A549 (cell line): ENCODE measurements around the gene PRR23E. TPM values are rescaled to one million over a fixed set of nuclear protein-coding genes. Genes with fewer than 3 reads are reported as not detected.

Source experiments
- ATAC-seq, 2 experiments: fragments of 200-7000 bp in 1 of 2; fragments of >200 bp in 1 of 2; cut with Nextera tagmentation in 1 of 2; cut with Tn5 transposase in 1 of 2; 3 replicates each; pipeline versions ENCODE4 v1.8.0 to v1.9.1; 2018 to 2020; ENCODE audit warnings: mild to moderate bottlenecking in 1 of 2, moderate library complexity in 1 of 2
- CTCF ChIA-PET: fragments of 300-600 bp; sonication (Branson Sonifier 250); formaldehyde crosslinking; extraction: SDS; loops from one replicate; lab custom pipeline; 2021; ENCODE audit warnings: antibody characterized with exemption, inconsistent platforms; lab: Yijun Ruan, JAX
- POLR2A ChIA-PET: fragments of 350-600 bp; formaldehyde crosslinking; extraction: SDS; loops from one replicate; lab custom pipeline; 2021; ENCODE audit warnings: antibody characterized with exemption, inconsistent platforms; lab: Yijun Ruan, JAX
- DNase-seq, 2 experiments: peaks; one replicate each; pipeline versions ENCODE4 v3.0.0 to v3.0.0-alpha.2; 2011 to 2016; ENCODE audit warnings: low read depth in 1 of 2, low spot score in 1 of 2
- FAIRE-seq: peaks from 2 replicates; lab custom pipeline; 2011; peaks lifted over from hg19 to GRCh38; lab: Jason Lieb, UNC
- H3K27ac ChIP-seq, 2 experiments: fragments of >200 bp; sonication (Bioruptor Twin); formaldehyde crosslinking; 3 replicates each; pipeline ENCODE4 v1.5.1; 2016 to 2017
- H3K4me1 ChIP-seq: fragments of >200 bp; sonication (Bioruptor Twin); formaldehyde crosslinking; 3 replicates; pipeline ENCODE4 v1.6.1; 2016
- H3K4me2 ChIP-seq: fragments of >200 bp; sonication (Bioruptor Twin); formaldehyde crosslinking; 3 replicates; pipeline ENCODE4 v1.6.1; 2016
- H3K4me3 ChIP-seq: fragments of >200 bp; sonication (Bioruptor Twin); formaldehyde crosslinking; 3 replicates; pipeline ENCODE4 v1.5.1; 2016
- H3K9me3 ChIP-seq: fragments of >200 bp; sonication (Bioruptor Twin); formaldehyde crosslinking; 3 replicates; pipeline ENCODE4 v1.6.1; 2016
- ATOH8 ChIP-seq: fragments of 250-450 bp; sonication (Bioruptor Pico); IDR thresholded peaks from 2 replicates; pipeline ENCODE4 v1.5.0; 2020; ENCODE audit warnings: low read depth, mild to moderate bottlenecking, moderate library complexity
- BCL3 ChIP-seq: fragments of >200 bp; sonication (Bioruptor Twin); formaldehyde crosslinking; IDR thresholded peaks from 3 replicates; pipeline ENCODE4 v1.6.1; 2016
- EHF ChIP-seq: fragments of 250-450 bp; sonication (Bioruptor Pico); IDR thresholded peaks from 2 replicates; pipeline ENCODE4 v1.5.0; 2020; ENCODE audit warnings: mild to moderate bottlenecking
- EHMT2 ChIP-seq: fragments of 200-600 bp; sonication (generic); IDR thresholded peaks from 2 replicates; pipeline ENCODE4 v1.6.1; 2016; ENCODE audit warnings: antibody characterized with exemption, low read depth, mild to moderate bottlenecking, moderate library complexity
- FOSB ChIP-seq: fragments of 250-450 bp; sonication (Bioruptor Pico); IDR thresholded peaks from 2 replicates; pipeline ENCODE4 v1.5.0; 2020; ENCODE audit warnings: mild to moderate bottlenecking, moderate library complexity
- FOSL2 ChIP-seq, 2 experiments: fragments of 450-650 bp in 1 of 2; fragments of >200 bp in 1 of 2; sonication (Bioruptor Twin) in 1 of 2; formaldehyde crosslinking; IDR thresholded peaks; 2 replicates each; pipeline versions ENCODE4 v1.5.0 to v1.6.1; 2016 to 2020; ENCODE audit warnings: mild to moderate bottlenecking in 1 of 2, moderate library complexity in 1 of 2
- GATA3 ChIP-seq: IDR thresholded peaks from 2 replicates; pipeline ENCODE4 v1.6.1; 2012; ENCODE audit warnings: borderline replicate concordance
- HMGXB4 ChIP-seq: fragments of 250-450 bp; sonication (Bioruptor Pico); IDR thresholded peaks from 2 replicates; pipeline ENCODE4 v1.5.0; 2021; ENCODE audit warnings: mild to moderate bottlenecking, moderate library complexity, borderline replicate concordance
- HOXB13 ChIP-seq: fragments of 250-450 bp; sonication (Bioruptor Pico); IDR thresholded peaks from 2 replicates; pipeline ENCODE4 v1.5.0; 2020; ENCODE audit warnings: low read depth, mild to moderate bottlenecking, moderate library complexity
- HOXB5 ChIP-seq: fragments of 250-450 bp; sonication (Bioruptor Pico); IDR thresholded peaks from 2 replicates; pipeline ENCODE4 v1.5.0; 2020; ENCODE audit warnings: mild to moderate bottlenecking, moderate library complexity
- JUN ChIP-seq, 2 experiments: fragments of >200 bp; sonication (Bioruptor Twin); formaldehyde crosslinking; IDR thresholded peaks; 2 replicates in 1 of 2; 3 replicates in 1 of 2; pipeline ENCODE4 v1.6.1; 2016 to 2017
- KDM5A ChIP-seq: fragments of 200-600 bp; sonication (generic); IDR thresholded peaks from 2 replicates; pipeline ENCODE4 v1.6.1; 2016; ENCODE audit warnings: antibody characterized with exemption, mild to moderate bottlenecking
- MAFK ChIP-seq: fragments of 450-650 bp; IDR thresholded peaks from 2 replicates; pipeline ENCODE4 v1.6.1; 2014; ENCODE audit not compliant: partially characterized antibody
- MAX ChIP-seq: IDR thresholded peaks from 2 replicates; pipeline ENCODE4 v1.6.1; 2012
- MAZ ChIP-seq: fragments of 150-350 bp; IDR thresholded peaks from 2 replicates; pipeline ENCODE4 v1.6.1; 2014; ENCODE audit warnings: antibody characterized with exemption, low read depth, low read length, borderline replicate concordance
- NPAS2 ChIP-seq: fragments of 250-450 bp; sonication (Bioruptor Pico); IDR thresholded peaks from 2 replicates; pipeline ENCODE4 v1.8.0; 2022; ENCODE audit warnings: mild to moderate bottlenecking, moderate library complexity, borderline replicate concordance
- NR3C1 ChIP-seq: fragments of >200 bp; sonication (Bioruptor Twin); formaldehyde crosslinking; IDR thresholded peaks from 3 replicates; pipeline ENCODE4 v1.6.1; 2017
- PBX3 ChIP-seq: IDR thresholded peaks from 2 replicates; pipeline ENCODE4 v1.6.1; 2012
- POLR2AphosphoS2 ChIP-seq: conservative IDR thresholded peaks from 2 replicates; pipeline ENCODE4 v1.6.1; 2012; ENCODE audit warnings: low read length, improper control_type of control experiment, inconsistent platforms
- RAD21 ChIP-seq, 2 experiments: fragments of >200 bp in 1 of 2; sonication (Bioruptor Twin) in 1 of 2; formaldehyde crosslinking in 1 of 2; IDR thresholded peaks in 1 of 2; conservative IDR thresholded peaks in 1 of 2; 2 replicates in 1 of 2; 3 replicates in 1 of 2; pipeline ENCODE4 v1.6.1; 2012 to 2018; ENCODE audit warnings: inconsistent platforms in 1 of 2
- TFCP2L1 ChIP-seq: fragments of 250-450 bp; sonication (Bioruptor Pico); IDR thresholded peaks from 2 replicates; pipeline ENCODE4 v1.5.0; 2021; ENCODE audit warnings: mild to moderate bottlenecking
- ZNF302 ChIP-seq: fragments of 250-450 bp; sonication (Bioruptor Pico); IDR thresholded peaks from 2 replicates; pipeline ENCODE4 v1.9.0; 2021; ENCODE audit warnings: inconsistent platforms, mild to moderate bottlenecking, moderate library complexity
- WGBS: methylation state at CpG from one replicate; pipeline ENCODE4 v1.1.6; 2017; ENCODE audit errors: missing lambda C conversion rate; 5-methylcytosine and 5-hydroxymethylcytosine counted together
- polyA plus RNA-seq, 4 experiments: library from polyadenylated mRNA; depleted of rRNA in 3 of 4; stranded (reverse); fragments of >200 nt; fragmentation: RNase III in 1 of 4; extraction: RNeasy Plus Mini Kit Qiagen cat#74134 plus additional on column Dnase treatment in 1 of 4; gene quantifications; 2 replicates in 3 of 4; 3 replicates in 1 of 4; pipeline ENCODE4 v1.2.3, GENCODE V29; 2011 to 2017

Gene PRR23E
- polyA plus RNA-seq, 2 of the 4 experiments (the other 2 are of a cell fraction): not detected

GRCh38 chr3:127217596-127218453 lies 24.9 kb downstream of the PRR23E start:
- WGBS: 2% methylated on average over 9 of the region's 9 CpGs
- H3K4me1 ChIP-seq: peaks cover 4% of the 10 kb centered on the region; the same call in 1 of the 3 replicates
- peak overlapping the region; percentile 28 for H3K4me2 ChIP-seq
- FAIRE-seq (no peak), DNase-seq (no peak), ATAC-seq (peak; percentile 60 to 74; a peak in 4 of 6 replicates)
- no peaks in the 10 kb centered on the region for H3K9me3 ChIP-seq
- POLR2A ChIA-PET: no interaction called here
- CTCF ChIA-PET: interaction anchor here (0.7 to 1.6 kb wide), 2 partner anchors 13 to 38 kb away, joined by 3 to 4 read pairs; no protein-coding TSS in a partner anchor
- H3K4me3 ChIP-seq: no peak overlapping the region
- no peak overlapping the region for H3K27ac ChIP-seq
- TF ChIP-seq EHF (CRISPR knock-in tag) (no peak), FOSL2 (IDR thresholded peaks at IDR 0.05) (no peak), FOSL2 (CRISPR knock-in tag; IDR thresholded peaks at IDR 0.05) (peak; percentile 20; the same call in 1 of the 2 replicates), POLR2AphosphoS2 (no peak)

- ChIA-PET POLR2A (no interaction called here), CTCF (no interaction called here)
- Histone ChIP-seq H3K4me1 (peaks cover 4% of the 10 kb centered on the region; the same call in 1 of the 3 replicates), H3K27ac (no peak overlapping the region), H3K9me3 (no peaks in the 10 kb centered on the region), H3K4me2 (0 out of 3 replicates have a peak overlapping the region, but pooled peaks have one; percentile 28), H3K4me3 (no peak overlapping the region)
- WGBS: 42% methylated on average over 13 of the region's 13 CpGs
- TF ChIP-seq BCL3 (no peak), EHMT2 (no peak), FOSB (CRISPR knock-in tag) (no peak), NPAS2 (CRISPR knock-in tag) (no peak), ZNF302 (CRISPR knock-in tag) (no peak), NR3C1 (no peak), MAX (no peak), HMGXB4 (CRISPR knock-in tag) (no peak), ATOH8 (no peak), HOXB5 (CRISPR knock-in tag) (no peak), GATA3 (no peak), JUN (IDR thresholded peaks at IDR 0.05) (no peak), POLR2AphosphoS2 (no peak), RAD21 (conservative IDR thresholded peaks at IDR 0.05 in 1 of 2, IDR thresholded peaks at IDR 0.05 in 1 of 2) (no peak), MAFK (no peak), PBX3 (no peak), TFCP2L1 (CRISPR knock-in tag) (no peak), MAZ (no peak), HOXB13 (CRISPR knock-in tag) (no peak), KDM5A (no peak)
- DNase-seq (no peak), ATAC-seq (no peak; a peak in 1 of 6 replicates), FAIRE-seq (no peak)
Measured at GRCh38 chr3:127218454-127218922, 25.6 kb downstream of the PRR23E start.
